GM21529 (cell line): ENCODE data around the gene EXOC5.

Experiments
- ATAC-seq: cut with Tn5 transposase; IDR thresholded peaks from one replicate; pipeline ENCODE4 v1.9.1; 2021; ENCODE audit not compliant: unreplicated experiment

EXOC5 gene

GRCh38 chr14:57169901-57170300 lies 98.8 kb downstream of the EXOC5 start:
- ATAC-seq = no peak

GRCh38 chr14:57168138-57168679 lies 100.5 kb downstream of the EXOC5 start:
- no peak for ATAC-seq

GRCh38 chr14:57161583-57162234 lies 107.0 kb downstream of the EXOC5 start:
- ATAC-seq = no peak

GRCh38 chr14:57160333-57160732 lies 108.4 kb downstream of the EXOC5 start:
- ATAC-seq = no peak

- ATAC-seq = no peak
Measured at GRCh38 chr14:57153286-57153685, 115.4 kb downstream of the EXOC5 start.
